Measurements from ENCODE around the gene IL12RB1. TPM values are rescaled to one million over a fixed set of nuclear protein-coding genes. Genes with fewer than 3 reads are reported as not detected.

Gene IL12RB1
- total RNA-seq, 4 donors from 2014 or later: 0.34 to 0.58 TPM; not detected in 2

DNA sequence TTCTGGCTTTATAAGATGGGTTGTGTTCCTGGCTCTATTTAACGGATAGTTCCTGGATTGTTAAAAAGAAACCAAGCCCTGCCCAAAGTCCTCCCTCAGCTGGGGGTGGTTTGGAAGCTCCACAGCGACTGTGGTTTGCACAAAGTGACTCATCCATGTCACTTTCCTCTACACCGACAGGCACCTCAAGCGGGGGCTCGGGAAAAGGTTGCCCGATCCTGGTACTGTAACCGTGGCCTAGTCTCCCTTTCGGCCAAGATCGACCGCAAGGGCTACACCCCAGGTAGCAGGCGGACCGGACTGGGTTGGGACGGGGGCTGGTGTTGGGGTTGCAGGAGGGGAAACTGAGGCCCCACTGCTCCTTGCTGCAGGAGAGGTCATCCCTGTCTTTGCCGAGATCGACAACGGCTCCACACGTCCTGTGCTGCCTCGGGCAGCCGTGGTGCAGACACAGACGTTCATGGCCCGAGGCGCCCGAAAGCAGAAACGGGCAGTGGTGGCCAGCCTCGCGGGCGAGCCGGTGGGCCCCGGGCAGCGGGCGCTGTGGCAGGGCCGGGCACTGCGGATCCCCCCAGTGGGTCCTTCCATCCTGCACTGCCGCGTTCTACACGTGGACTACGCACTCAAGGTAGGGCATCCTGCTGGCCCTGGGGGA is 77.2 kb downstream of the IL12RB1 start:
- peak overlapping the region; percentile 7 for H3K4me3 ChIP-seq (ENCODE audit: low read depth, poor library complexity, severe bottlenecking)
- TF ChIP-seq POLR2A (IDR thresholded peaks at IDR 0.05): no peak
- TF ChIP-seq, protein P1, sequence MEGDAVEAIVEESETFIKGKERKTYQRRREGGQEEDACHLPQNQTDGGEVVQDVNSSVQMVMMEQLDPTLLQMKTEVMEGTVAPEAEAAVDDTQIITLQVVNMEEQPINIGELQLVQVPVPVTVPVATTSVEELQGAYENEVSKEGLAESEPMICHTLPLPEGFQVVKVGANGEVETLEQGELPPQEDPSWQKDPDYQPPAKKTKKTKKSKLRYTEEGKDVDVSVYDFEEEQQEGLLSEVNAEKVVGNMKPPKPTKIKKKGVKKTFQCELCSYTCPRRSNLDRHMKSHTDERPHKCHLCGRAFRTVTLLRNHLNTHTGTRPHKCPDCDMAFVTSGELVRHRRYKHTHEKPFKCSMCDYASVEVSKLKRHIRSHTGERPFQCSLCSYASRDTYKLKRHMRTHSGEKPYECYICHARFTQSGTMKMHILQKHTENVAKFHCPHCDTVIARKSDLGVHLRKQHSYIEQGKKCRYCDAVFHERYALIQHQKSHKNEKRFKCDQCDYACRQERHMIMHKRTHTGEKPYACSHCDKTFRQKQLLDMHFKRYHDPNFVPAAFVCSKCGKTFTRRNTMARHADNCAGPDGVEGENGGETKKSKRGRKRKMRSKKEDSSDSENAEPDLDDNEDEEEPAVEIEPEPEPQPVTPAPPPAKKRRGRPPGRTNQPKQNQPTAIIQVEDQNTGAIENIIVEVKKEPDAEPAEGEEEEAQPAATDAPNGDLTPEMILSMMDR (IDR thresholded peaks at IDR 0.05): no peak
- WGBS, 2 donors: 78 to 90% methylated on average over 27 to 37 of the region's 37 CpGs
- DNase-seq (ENCODE audit: low spot score in 2 of 2): no peak
- intact Hi-C loops (cut with DNase I; ENCODE audit: low total_unique reads): no loop called here

Other genes with a start within 250 kb of the IL12RB1 start
- 1 to 10 TPM; 2.1 to 4.0 (median 3.7) TPM for gene JAK3, start 239.0 kb downstream of the IL12RB1 start, total RNA-seq
- gene RPL18A, start 227.0 kb downstream of the IL12RB1 start, total RNA-seq: 1,000 to 10,000 TPM; 2,094 to 3,301 (median 2,396) TPM
- not detected for gene SLC5A5, start 215.0 kb downstream of the IL12RB1 start, total RNA-seq
- gene CCDC124, start 153.9 kb downstream of the IL12RB1 start, total RNA-seq: 10 to 100 TPM; 32.6 to 91.9 (median 47.4) TPM
- gene KCNN1, start 119.8 kb downstream of the IL12RB1 start, total RNA-seq: under 1 TPM in 1 of 4 donors, not detected in 3; 0.36 TPM
- 10 to 100 TPM; 54.1 to 92.8 (median 73.5) TPM for gene ARRDC2, start 78.8 kb downstream of the IL12RB1 start, total RNA-seq
- 10 to 100 TPM; 12.9 to 19.8 (median 17.0) TPM for gene MAST3, start 10.8 kb upstream of the IL12RB1 start, total RNA-seq
- 10 to 100 TPM in 3 of 4 donors, 1 to 10 TPM in 1; 8.3 to 39.4 (median 32.2) TPM for gene PIK3R2, start 66.2 kb upstream of the IL12RB1 start, total RNA-seq
- 100 to 1,000 TPM in 2 of 4 donors, 10 to 100 TPM in 2; 39.1 to 214 (median 98.3) TPM for gene IFI30, start 86.9 kb upstream of the IL12RB1 start, total RNA-seq
- gene MPV17L2, start 106.3 kb upstream of the IL12RB1 start, total RNA-seq: 10 to 100 TPM in 3 of 4 donors, 1 to 10 TPM in 1; 8.5 to 29.3 (median 20.2) TPM
- 1 to 10 TPM in 3 of 4 donors, under 1 TPM in 1; 0.91 to 2.7 (median 2.1) TPM for gene RAB3A, start 117.1 kb upstream of the IL12RB1 start, total RNA-seq
- gene PDE4C, start 139.5 kb upstream of the IL12RB1 start, total RNA-seq: under 1 TPM in 1 of 4 donors, not detected in 3; 0.29 TPM
- 1 to 10 TPM in 3 of 4 donors, under 1 TPM in 1; 0.97 to 5.9 (median 3.1) TPM for gene IQCN, start 187.5 kb upstream of the IL12RB1 start, total RNA-seq
- gene JUND, start 194.7 kb upstream of the IL12RB1 start, total RNA-seq: 100 to 1,000 TPM; 337 to 886 (median 413) TPM
- gene LSM4, start 236.1 kb upstream of the IL12RB1 start, total RNA-seq: 100 to 1,000 TPM in 2 of 4 donors, 10 to 100 TPM in 2; 59.7 to 149 (median 105) TPM

All from lower leg skin (tissue), 4 donors.